GM12875 (cell line): ENCODE results near the gene ZBTB21.
"Not testable (repeated sequence)": the region's sequence is repeated elsewhere in the genome, so short reads cannot be mapped to it uniquely, and the experiment has no call there.

Source experiments
- H3K4me3 ChIP-seq: one replicate; pipeline ENCODE4 v1.5.1; 2011; ENCODE audit warnings: low read depth, low read length, control low read depth
- TF ChIP-seq, protein P1 (sequence below): IDR thresholded peaks from 2 replicates; pipeline ENCODE4 v1.5.1; 2011; ENCODE audit warnings: low read depth, mild to moderate bottlenecking, control low read depth, inconsistent platforms, low read length, moderate library complexity, borderline replicate concordance; ENCODE audit not compliant: insufficient read depth

ZBTB21 gene

DNA sequence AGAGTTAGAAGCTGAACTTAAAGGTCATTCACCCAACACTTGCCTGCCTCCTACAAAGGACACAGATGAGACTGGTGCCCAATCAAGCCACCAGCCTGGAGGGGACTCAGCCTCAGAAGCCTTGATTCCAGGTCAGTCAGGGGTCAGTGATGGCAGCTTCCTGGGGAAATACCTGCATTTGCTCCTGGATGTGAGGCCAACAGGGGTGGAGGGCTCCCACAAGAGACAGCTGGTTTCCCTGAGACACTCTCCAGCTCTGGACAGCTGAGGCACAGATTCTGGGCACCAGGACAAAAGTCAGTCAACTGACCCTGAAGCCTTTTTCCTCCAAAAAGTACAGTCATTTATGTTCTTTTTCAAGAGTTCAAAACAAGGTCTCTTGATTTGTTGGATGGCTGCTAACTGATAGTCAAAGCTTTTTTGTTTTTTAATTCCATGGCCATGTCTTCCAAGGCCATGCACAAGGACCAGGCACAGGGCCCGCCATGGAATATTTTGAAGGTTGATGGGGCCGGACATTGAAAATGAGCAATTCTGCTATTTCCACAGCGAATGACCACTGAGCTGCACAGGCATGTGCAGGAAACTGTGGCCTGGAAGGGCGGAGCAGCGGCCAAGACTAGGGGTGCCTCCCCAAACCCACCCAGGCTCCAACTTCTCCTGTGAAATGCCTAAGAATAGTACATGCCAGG lies 58.1 kb downstream of the ZBTB21 start:
- TF ChIP-seq, protein P1, sequence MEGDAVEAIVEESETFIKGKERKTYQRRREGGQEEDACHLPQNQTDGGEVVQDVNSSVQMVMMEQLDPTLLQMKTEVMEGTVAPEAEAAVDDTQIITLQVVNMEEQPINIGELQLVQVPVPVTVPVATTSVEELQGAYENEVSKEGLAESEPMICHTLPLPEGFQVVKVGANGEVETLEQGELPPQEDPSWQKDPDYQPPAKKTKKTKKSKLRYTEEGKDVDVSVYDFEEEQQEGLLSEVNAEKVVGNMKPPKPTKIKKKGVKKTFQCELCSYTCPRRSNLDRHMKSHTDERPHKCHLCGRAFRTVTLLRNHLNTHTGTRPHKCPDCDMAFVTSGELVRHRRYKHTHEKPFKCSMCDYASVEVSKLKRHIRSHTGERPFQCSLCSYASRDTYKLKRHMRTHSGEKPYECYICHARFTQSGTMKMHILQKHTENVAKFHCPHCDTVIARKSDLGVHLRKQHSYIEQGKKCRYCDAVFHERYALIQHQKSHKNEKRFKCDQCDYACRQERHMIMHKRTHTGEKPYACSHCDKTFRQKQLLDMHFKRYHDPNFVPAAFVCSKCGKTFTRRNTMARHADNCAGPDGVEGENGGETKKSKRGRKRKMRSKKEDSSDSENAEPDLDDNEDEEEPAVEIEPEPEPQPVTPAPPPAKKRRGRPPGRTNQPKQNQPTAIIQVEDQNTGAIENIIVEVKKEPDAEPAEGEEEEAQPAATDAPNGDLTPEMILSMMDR = no peak
- peak overlapping the region; percentile 70 for H3K4me3 ChIP-seq

DNA sequence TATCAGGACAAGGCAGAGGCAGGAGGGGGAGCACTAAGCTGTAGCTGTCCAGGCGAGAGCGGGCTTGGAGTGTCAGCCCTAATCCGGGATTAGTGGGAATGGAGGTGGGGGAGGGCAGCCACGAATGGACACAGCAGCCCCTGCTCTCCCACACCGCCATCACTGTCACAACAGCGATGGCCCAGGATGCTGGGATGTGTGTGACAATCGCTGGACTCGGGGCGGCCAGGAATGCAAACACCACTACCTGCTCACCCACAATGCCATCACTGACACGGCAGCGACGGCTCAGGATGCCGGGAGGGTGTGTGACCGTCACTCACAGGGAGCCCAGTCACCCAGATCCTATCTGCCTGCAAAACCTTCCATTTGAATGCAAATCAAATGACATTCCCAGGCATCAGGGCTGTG lies 59.2 kb downstream of the ZBTB21 start:
- H3K4me3 ChIP-seq = no peak overlapping the region
- TF ChIP-seq, protein P1 = no peak

DNA sequence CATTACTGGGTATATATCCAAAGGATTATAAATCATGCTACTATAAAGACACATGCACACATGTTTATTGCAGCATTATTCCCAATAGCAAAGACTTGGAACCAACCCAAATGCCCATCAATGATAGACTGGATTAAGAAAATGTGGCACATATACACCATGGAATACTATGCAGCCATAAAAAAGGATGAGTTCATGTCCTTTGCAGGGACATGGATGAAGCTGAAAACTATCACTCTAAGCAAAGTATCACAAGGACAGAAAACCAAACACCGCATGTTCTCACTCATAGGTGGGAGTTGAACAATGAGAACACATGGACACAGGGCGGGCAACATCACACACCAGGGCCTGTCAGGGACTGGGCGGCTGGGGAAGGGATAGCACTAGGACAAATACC lies 60.5 kb downstream of the ZBTB21 start:
- H3K4me3 ChIP-seq = not testable (repeated sequence)

DNA sequence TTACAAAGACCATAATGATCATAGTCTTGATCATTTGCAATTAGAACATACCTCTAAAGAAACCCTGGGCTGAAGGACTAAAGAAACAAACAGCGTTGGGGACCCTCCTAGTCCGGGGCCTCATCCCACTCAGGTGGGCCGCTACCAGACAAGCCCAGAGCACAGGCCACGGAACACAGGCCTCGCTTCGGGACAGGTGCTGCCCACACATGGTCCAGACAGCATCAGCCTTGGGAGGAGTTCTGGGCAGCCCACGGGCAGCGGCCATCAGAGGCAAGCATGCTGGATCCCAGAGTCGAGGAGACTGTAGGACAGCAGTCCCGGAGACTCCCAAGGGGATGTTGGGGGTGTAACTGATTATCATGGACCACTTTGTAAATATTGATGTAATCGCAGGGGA lies 61.3 kb downstream of the ZBTB21 start:
- TF ChIP-seq, protein P1 = no peak

DNA sequence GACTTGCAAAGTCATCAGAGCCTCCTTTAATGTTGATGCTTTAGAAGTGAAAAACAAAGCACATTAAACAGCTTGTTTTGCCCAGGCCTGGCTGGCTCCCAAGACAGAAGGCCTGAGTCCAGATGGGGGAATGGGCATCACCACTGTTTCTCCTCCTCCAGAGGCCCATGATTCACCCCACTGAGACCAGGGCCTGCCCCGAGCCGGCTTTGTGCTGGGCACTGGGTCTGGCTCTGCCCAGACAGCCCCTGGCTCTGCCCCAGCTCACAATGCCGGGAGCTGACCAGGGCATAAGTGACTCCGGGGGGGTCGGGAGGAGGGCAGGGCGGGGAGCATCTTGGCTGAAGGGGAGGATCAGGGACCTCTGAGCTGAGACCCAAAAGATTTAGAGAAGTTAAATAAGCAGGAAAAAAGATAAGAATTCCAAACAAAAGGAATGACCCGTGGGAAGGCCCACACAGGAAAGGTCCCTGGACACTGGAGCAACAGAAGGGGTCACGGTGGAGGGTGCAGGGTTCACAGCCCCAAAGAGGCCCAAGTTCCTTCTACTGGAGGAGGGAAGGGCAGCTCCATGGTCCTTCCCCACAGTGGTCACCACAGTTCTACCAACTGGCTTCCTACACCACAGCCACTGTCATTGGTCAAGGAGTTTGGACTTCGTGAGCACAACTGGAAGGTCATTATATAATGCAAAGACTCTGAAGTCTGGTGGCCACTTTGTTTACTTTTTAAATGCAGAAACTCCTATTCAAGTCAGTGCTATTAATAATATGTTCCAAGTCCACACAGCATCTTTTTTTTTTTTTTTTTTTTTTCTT lies 61.9 kb downstream of the ZBTB21 start:
- TF ChIP-seq, protein P1 = no peak
- no peak overlapping the region for H3K4me3 ChIP-seq

More for the DNA sequence above, 61.3 kb downstream of the ZBTB21 start:
- H3K4me3 ChIP-seq = no peak overlapping the region

DNA sequence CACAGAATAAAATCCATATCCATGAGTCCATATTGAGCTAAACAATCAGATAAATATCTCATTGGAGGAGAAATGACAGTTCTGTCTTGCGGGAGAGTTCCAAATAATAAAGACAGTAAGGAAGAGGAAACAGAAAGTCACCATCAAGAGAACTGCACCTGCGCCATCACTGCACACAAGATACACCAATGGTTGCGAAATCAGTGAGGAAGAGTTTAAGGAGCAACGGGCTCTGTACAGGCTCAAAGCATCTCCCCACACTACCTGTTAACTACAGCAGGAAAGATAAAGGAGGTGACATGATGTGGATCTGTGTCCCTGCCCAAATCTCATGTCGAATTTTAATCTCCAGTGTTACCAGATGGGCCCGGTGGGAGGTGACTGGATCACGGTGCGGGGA lies 64.2 kb downstream of the ZBTB21 start:
- TF ChIP-seq, protein P1 = no peak
- H3K4me3 ChIP-seq = no peak overlapping the region

DNA sequence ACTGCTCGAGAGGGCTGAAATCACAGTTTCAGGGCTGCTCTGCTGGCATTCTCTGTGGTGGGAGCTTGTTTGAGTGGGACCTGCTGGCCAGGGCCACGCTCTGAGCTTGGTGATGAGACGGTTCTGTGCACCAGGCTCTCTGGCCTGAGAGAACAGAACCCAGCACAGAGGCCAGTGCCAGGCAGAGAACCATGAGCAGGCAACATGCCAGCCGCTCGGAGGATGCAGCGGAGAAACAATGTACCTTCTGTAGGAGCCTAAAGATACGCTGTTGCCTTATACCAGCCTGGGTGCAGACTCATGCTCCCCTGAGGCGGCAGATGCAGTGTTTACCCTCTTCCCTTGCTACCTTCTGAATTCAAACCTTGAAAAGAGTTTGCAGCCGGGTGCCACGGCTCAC lies 66.3 kb downstream of the ZBTB21 start:
- TF ChIP-seq, protein P1 = no peak
- H3K4me3 ChIP-seq = no peak overlapping the region
